Jurkat, Clone E6-1 (cell line): ENCODE results near the gene LCMT1.
A peak's percentile ranks its signal among the peaks of the same experiment; 100 is the strongest.
"Not testable (repeated sequence)": the region's sequence is repeated elsewhere in the genome, so short reads cannot be mapped to it uniquely, and the experiment has no call there.

ENCODE experiments used
- DNase-seq: peaks from one replicate; pipeline ENCODE4 v3.0.0-alpha.2; 2011; ENCODE audit warnings: low read depth, low spot score
- H3K4me3 ChIP-seq: 2 replicates; pipeline ENCODE4 v1.5.1; 2011; ENCODE audit warnings: mild to moderate bottlenecking, low read length, control low read depth, moderate library complexity

LCMT1 gene

GRCh38 chr16:25093208-25094061, 18.1 kb upstream of the LCMT1 start:
- no peak overlapping the region for H3K4me3 ChIP-seq
- peak; percentile 77 for DNase-seq

GRCh38 chr16:25094596-25094995, 16.9 kb upstream of the LCMT1 start:
- no peak overlapping the region for H3K4me3 ChIP-seq
- DNase-seq = no peak

GRCh38 chr16:25095636-25096035, 15.9 kb upstream of the LCMT1 start:
- no peak overlapping the region for H3K4me3 ChIP-seq
- DNase-seq = no peak

GRCh38 chr16:25097276-25097975, 14.1 kb upstream of the LCMT1 start:
- DNase-seq = no peak
- no peak overlapping the region for H3K4me3 ChIP-seq

GRCh38 chr16:25100511-25100910, 11.0 kb upstream of the LCMT1 start:
- H3K4me3 ChIP-seq = no peak overlapping the region
- no peak for DNase-seq

- H3K4me3 ChIP-seq = no peak overlapping the region
- DNase-seq = no peak
These were observed 4.7 kb upstream of the LCMT1 start for GRCh38 chr16:25106567-25107465.

- DNase-seq = no peak
These were observed 4.1 kb upstream of the LCMT1 start for GRCh38 chr16:25107466-25107792.

GRCh38 chr16:25108054-25108453, 3.5 kb upstream of the LCMT1 start:
- H3K4me3 ChIP-seq = no peak overlapping the region
- DNase-seq = peak; percentile 44

More at GRCh38 chr16:25107466-25107792, 4.1 kb upstream of the LCMT1 start:
- H3K4me3 ChIP-seq = no peak overlapping the region

GRCh38 chr16:25109643-25110042, 1.9 kb upstream of the LCMT1 start:
- no peak for DNase-seq

GRCh38 chr16:25110387-25110947, 1.1 kb upstream of the LCMT1 start:
- H3K4me3 ChIP-seq = peak overlapping the region; percentile 93
- DNase-seq = peak; percentile 44

More at GRCh38 chr16:25109643-25110042, 1.9 kb upstream of the LCMT1 start:
- H3K4me3 ChIP-seq = no peak overlapping the region

- H3K4me3 ChIP-seq = no peak overlapping the region
These were observed 2.6 kb downstream of the LCMT1 start for GRCh38 chr16:25114121-25114520.

GRCh38 chr16:25118851-25119578, 7.5 kb downstream of the LCMT1 start:
- DNase-seq = no peak

More at GRCh38 chr16:25114121-25114520, 2.6 kb downstream of the LCMT1 start:
- DNase-seq = no peak

GRCh38 chr16:25121824-25122600, 10.5 kb downstream of the LCMT1 start:
- H3K4me3 ChIP-seq = no peak overlapping the region
- DNase-seq = no peak

More at GRCh38 chr16:25118851-25119578, 7.5 kb downstream of the LCMT1 start:
- no peak overlapping the region for H3K4me3 ChIP-seq

- no peak overlapping the region for H3K4me3 ChIP-seq
- DNase-seq = no peak
These were observed 13.0 kb downstream of the LCMT1 start for GRCh38 chr16:25124503-25124902.

- H3K4me3 ChIP-seq, DNase-seq: not testable (repeated sequence)
These were observed 14.6 kb downstream of the LCMT1 start for GRCh38 chr16:25126086-25126666.

- peak; percentile 73 for DNase-seq
- H3K4me3 ChIP-seq = no peak overlapping the region
These were observed 15.3 kb downstream of the LCMT1 start for GRCh38 chr16:25126820-25127232.

- DNase-seq, H3K4me3 ChIP-seq: not testable (repeated sequence)
These were observed 21.2 kb downstream of the LCMT1 start for GRCh38 chr16:25132751-25133150.
